PC-3 (cell line): Measurements from ENCODE around the gene SRGAP3.

ENCODE experiments used
- EZH2 ChIP-seq: fragments of 300-600 bp; sonication (generic); IDR thresholded peaks from one replicate; pipeline ENCODE4 v1.6.1; 2017; ENCODE audit warnings: antibody characterized with exemption, mild to moderate bottlenecking, low read length; ENCODE audit not compliant: unreplicated experiment
- TF ChIP-seq, protein P1 (sequence below): fragments of 300-600 bp; sonication (generic); conservative IDR thresholded peaks from 2 replicates; pipeline ENCODE4 v1.5.1; 2017; ENCODE audit warnings: antibody characterized with exemption, low read depth, mild to moderate bottlenecking, low read length

GRCh38 chr3:9157651-9158362, 91.6 kb downstream of the SRGAP3 start:
- TF ChIP-seq, protein P1, sequence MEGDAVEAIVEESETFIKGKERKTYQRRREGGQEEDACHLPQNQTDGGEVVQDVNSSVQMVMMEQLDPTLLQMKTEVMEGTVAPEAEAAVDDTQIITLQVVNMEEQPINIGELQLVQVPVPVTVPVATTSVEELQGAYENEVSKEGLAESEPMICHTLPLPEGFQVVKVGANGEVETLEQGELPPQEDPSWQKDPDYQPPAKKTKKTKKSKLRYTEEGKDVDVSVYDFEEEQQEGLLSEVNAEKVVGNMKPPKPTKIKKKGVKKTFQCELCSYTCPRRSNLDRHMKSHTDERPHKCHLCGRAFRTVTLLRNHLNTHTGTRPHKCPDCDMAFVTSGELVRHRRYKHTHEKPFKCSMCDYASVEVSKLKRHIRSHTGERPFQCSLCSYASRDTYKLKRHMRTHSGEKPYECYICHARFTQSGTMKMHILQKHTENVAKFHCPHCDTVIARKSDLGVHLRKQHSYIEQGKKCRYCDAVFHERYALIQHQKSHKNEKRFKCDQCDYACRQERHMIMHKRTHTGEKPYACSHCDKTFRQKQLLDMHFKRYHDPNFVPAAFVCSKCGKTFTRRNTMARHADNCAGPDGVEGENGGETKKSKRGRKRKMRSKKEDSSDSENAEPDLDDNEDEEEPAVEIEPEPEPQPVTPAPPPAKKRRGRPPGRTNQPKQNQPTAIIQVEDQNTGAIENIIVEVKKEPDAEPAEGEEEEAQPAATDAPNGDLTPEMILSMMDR = no peak
- no peak for TF ChIP-seq EZH2
